Measurements from ENCODE around the gene ZCCHC10. TPM values are rescaled to one million over a fixed set of nuclear protein-coding genes. Genes with fewer than 3 reads are reported as not detected.

Gene ZCCHC10
- total and polyA plus RNA-seq, 9 of the 15 experiments (the other 6 are each of a cell fraction or from before 2014, with no cell fraction given), result 11.9 to 146 (median 51.8) TPM

DNA sequence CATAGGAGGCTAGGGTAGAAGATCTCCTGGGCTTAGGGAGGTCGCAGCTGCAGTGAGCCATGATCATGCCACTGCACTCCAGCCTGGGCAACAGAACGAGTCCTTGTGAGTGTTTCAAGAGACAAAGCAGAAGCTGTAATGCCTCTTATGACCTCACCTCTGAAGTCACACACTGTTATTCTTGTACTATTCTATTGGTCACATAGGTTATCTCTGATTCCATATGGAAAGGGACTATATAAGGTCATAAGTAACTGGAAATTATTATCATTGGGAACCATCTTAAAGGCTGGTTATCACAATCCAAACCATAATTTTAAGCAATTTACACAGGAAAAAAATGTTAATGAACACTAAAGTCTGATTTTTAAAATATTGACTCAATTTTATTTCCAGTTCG, 45.1 kb downstream of the ZCCHC10 start (continued):
- TF ChIP-seq CREM (IDR thresholded peaks at IDR 0.05; ENCODE audit: low read depth) (peak; percentile 86), ZNF696 (CRISPR knock-in tag; conservative IDR thresholded peaks at IDR 0.05) (no peak), SRSF1 (IDR thresholded peaks at IDR 0.05; ENCODE audit: low read depth, low read length) (no peak), SMARCC2 (IDR thresholded peaks at IDR 0.05; ENCODE audit: low read depth) (no peak), SOX6 (IDR thresholded peaks at IDR 0.05) (peak; percentile 25; the same call in 1 of the 2 replicates), MTA2 (IDR thresholded peaks at IDR 0.05; ENCODE audit: low read depth) (peak; percentile 58), EP400 (IDR thresholded peaks at IDR 0.05) (0 out of 2 replicates have a peak, but pooled peaks have one; percentile 10), CBFA2T3 (IDR thresholded peaks at IDR 0.05) (peak; percentile 77), ATF1 (CRISPR knock-in tag; IDR thresholded peaks at IDR 0.05) (no peak), ATF1 (tag; IDR thresholded peaks at IDR 0.05) (peak; percentile 62), TCF3 (CRISPR knock-in tag; IDR thresholded peaks at IDR 0.05) (peak; percentile 52), TRIM24 (IDR thresholded peaks at IDR 0.05) (peak in 1 of 2 experiments; percentile 33; a peak in 2 of 4 replicates), ZNF133 (CRISPR knock-in tag; IDR thresholded peaks at IDR 0.05) (no peak), TEAD2 (tag; IDR thresholded peaks at IDR 0.05) (no peak), ATF7 (IDR thresholded peaks at IDR 0.05) (peak; percentile 96), ZEB2 (IDR thresholded peaks at IDR 0.05) (no peak), RAD51 (IDR thresholded peaks at IDR 0.05; ENCODE audit: borderline replicate concordance, low read depth) (no peak), NCOR1 (IDR thresholded peaks at IDR 0.05) (peak; percentile 58), SNIP1 (IDR thresholded peaks at IDR 0.05; ENCODE audit: low read depth) (no peak), KLF16 (IDR thresholded peaks at IDR 0.05) (no peak), ZNF143 (CRISPR knock-in tag; IDR thresholded peaks at IDR 0.05) (no peak), STAT5A (IDR thresholded peaks at IDR 0.05; ENCODE audit: borderline replicate concordance, low read length) (peak; percentile 58), FOSL1 (tag; conservative IDR thresholded peaks at IDR 0.05) (peak; percentile 52), LEF1 (IDR thresholded peaks at IDR 0.05) (0 out of 2 replicates have a peak, but pooled peaks have one; percentile 21), SIX5 (IDR thresholded peaks at IDR 0.05; ENCODE audit: borderline replicate concordance in 1 of 2, insufficient read depth in 1 of 2, low read depth in 1 of 2, low read length in 2 of 2) (no peak), ZBTB17 (CRISPR knock-in tag; IDR thresholded peaks at IDR 0.05) (no peak), ZKSCAN8 (CRISPR knock-in tag; IDR thresholded peaks at IDR 0.05) (no peak), CREB1 (IDR thresholded peaks at IDR 0.05) (peak; percentile 72), CREB1 (CRISPR knock-in tag; IDR thresholded peaks at IDR 0.05) (peak; percentile 81)
- TF ChIP-seq, protein P1, sequence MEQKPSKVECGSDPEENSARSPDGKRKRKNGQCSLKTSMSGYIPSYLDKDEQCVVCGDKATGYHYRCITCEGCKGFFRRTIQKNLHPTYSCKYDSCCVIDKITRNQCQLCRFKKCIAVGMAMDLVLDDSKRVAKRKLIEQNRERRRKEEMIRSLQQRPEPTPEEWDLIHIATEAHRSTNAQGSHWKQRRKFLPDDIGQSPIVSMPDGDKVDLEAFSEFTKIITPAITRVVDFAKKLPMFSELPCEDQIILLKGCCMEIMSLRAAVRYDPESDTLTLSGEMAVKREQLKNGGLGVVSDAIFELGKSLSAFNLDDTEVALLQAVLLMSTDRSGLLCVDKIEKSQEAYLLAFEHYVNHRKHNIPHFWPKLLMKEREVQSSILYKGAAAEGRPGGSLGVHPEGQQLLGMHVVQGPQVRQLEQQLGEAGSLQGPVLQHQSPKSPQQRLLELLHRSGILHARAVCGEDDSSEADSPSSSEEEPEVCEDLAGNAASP (IDR thresholded peaks at IDR 0.05), result no peak
- TF ChIP-seq, protein P2, sequence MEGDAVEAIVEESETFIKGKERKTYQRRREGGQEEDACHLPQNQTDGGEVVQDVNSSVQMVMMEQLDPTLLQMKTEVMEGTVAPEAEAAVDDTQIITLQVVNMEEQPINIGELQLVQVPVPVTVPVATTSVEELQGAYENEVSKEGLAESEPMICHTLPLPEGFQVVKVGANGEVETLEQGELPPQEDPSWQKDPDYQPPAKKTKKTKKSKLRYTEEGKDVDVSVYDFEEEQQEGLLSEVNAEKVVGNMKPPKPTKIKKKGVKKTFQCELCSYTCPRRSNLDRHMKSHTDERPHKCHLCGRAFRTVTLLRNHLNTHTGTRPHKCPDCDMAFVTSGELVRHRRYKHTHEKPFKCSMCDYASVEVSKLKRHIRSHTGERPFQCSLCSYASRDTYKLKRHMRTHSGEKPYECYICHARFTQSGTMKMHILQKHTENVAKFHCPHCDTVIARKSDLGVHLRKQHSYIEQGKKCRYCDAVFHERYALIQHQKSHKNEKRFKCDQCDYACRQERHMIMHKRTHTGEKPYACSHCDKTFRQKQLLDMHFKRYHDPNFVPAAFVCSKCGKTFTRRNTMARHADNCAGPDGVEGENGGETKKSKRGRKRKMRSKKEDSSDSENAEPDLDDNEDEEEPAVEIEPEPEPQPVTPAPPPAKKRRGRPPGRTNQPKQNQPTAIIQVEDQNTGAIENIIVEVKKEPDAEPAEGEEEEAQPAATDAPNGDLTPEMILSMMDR (IDR thresholded peaks at IDR 0.05 in 2 of 3, conservative IDR thresholded peaks at IDR 0.05 in 1 of 3; ENCODE audit: insufficient read depth in 2 of 3, low read depth in 1 of 3, low read length in 3 of 3), result no peak
- TF ChIP-seq, protein P3, sequence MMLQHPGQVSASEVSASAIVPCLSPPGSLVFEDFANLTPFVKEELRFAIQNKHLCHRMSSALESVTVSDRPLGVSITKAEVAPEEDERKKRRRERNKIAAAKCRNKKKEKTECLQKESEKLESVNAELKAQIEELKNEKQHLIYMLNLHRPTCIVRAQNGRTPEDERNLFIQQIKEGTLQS (IDR thresholded peaks at IDR 0.05), result peak; percentile 78
- TF ChIP-seq, protein P3 (CRISPR knock-in tag; conservative IDR thresholded peaks at IDR 0.05), result no peak
